HCT116 (cell line): Measurements from ENCODE around the gene KSR2. TPM values are rescaled to one million over a fixed set of nuclear protein-coding genes. Genes with fewer than 3 reads are reported as not detected.

Source experiments
- ATAC-seq: fragments of 200-7000 bp; cut with Tn5 transposase; 2 replicates; pipeline ENCODE4 v1.9.1; 2020; ENCODE audit warnings: mild to moderate bottlenecking, moderate library complexity
- BruUV-seq: library from RNA; stranded (reverse); fragments of 400-500 nt; replicated peaks from 2 replicates; lab custom pipeline; 2021; lab: Mats Ljungman, UMichigan
- CTCF ChIA-PET: fragments of 300-600 bp; sonication (Branson Sonifier 250); formaldehyde crosslinking; loops from one replicate; lab custom pipeline; 2021; ENCODE audit warnings: antibody characterized with exemption; lab: Charles Lee
- POLR2A ChIA-PET: fragments of 300-600, 350-600 bp; sonication (Branson Sonifier 250); formaldehyde crosslinking; loops from one replicate; lab custom pipeline; 2021; ENCODE audit warnings: antibody characterized with exemption; lab: Charles Lee
- RAD21 ChIA-PET, 2 experiments: fragments of 300-600 bp; sonication (Branson Sonifier 250); formaldehyde crosslinking; loops; one replicate each; lab custom pipeline; 2023; ENCODE audit warnings: low total read pairs in 2 of 2; ENCODE audit not compliant: uncharacterized antibody in 2 of 2, unreplicated experiment in 2 of 2, low non-redundant PET in 1 of 2; lab: Charles Lee
- DNase-seq: peaks from one replicate; pipeline ENCODE4 v3.0.0-alpha.2; 2010; ENCODE audit warnings: low read depth, low spot score
- H2AFZ ChIP-seq: fragments of 200-600 bp; shearing (Covaris generic), sonication (generic); 2 replicates; pipeline ENCODE4 v1.6.1; 2017; ENCODE audit warnings: low read depth, mixed run types, mixed read lengths, antibody characterized with exemption, low read length; ENCODE audit not compliant: poor library complexity, severe bottlenecking
- H3K27ac ChIP-seq: 2 replicates; pipeline ENCODE4 v1.5.1; 2012; ENCODE audit warnings: low read depth, low read length
- H3K27me3 ChIP-seq: fragments of 200-600 bp; sonication (generic); 2 replicates; pipeline ENCODE4 v1.6.1; 2016; ENCODE audit warnings: mixed run types, low read length, mixed read lengths; ENCODE audit not compliant: insufficient read depth
- H3K36me3 ChIP-seq, 2 experiments: fragments of 200-500 bp in 1 of 2; fragments of 200-600 bp in 1 of 2; sonication (Bioruptor generic) in 1 of 2; sonication (generic) in 1 of 2; 2 replicates each; pipeline versions ENCODE4 v1.5.1 to v1.6.1; 2014 to 2016; ENCODE audit warnings: low read length in 2 of 2, inconsistent platforms in 1 of 2, mixed read lengths in 1 of 2, mixed run types in 1 of 2; ENCODE audit not compliant: insufficient read depth in 2 of 2, control insufficient read depth in 1 of 2
- H3K4me1 ChIP-seq, 2 experiments: fragments of 200-600 bp in 1 of 2; sonication (generic) in 1 of 2; 2 replicates each; pipeline versions ENCODE4 v1.5.1 to v1.6.1; 2012 to 2017; ENCODE audit warnings: low read length in 2 of 2, inconsistent platforms in 1 of 2, mild to moderate bottlenecking in 1 of 2, mixed read lengths in 1 of 2, mixed run types in 1 of 2, moderate library complexity in 1 of 2; ENCODE audit not compliant: insufficient read depth in 2 of 2, control insufficient read depth in 1 of 2
- H3K4me2 ChIP-seq: fragments of 200-600 bp; sonication (generic); 2 replicates; pipeline ENCODE4 v1.6.1; 2017; ENCODE audit warnings: mixed run types, low read length, mixed read lengths
- H3K4me3 ChIP-seq, 2 experiments: fragments of 200-600 bp in 1 of 2; sonication (generic) in 1 of 2; replicated peaks in 1 of 2; 2 replicates each; pipeline ENCODE4 v1.5.1; 2011 to 2016; ENCODE audit warnings: low read length in 2 of 2, control low read depth in 1 of 2, low read depth in 1 of 2, mild to moderate bottlenecking in 1 of 2, mixed read lengths in 1 of 2, mixed run types in 1 of 2
- H3K79me2 ChIP-seq: fragments of 200-600 bp; sonication (generic); 2 replicates; pipeline ENCODE4 v1.6.1; 2017; ENCODE audit warnings: mild to moderate bottlenecking, mixed run types, low read length, moderate library complexity, mixed read lengths; ENCODE audit not compliant: insufficient read depth
- H3K9ac ChIP-seq: fragments of 200-600 bp; sonication (generic); 2 replicates; pipeline ENCODE4 v1.6.1; 2016; ENCODE audit warnings: low read length, mixed read lengths
- H3K9me2 ChIP-seq: fragments of 200-600 bp; sonication (generic), shearing (Covaris generic); 2 replicates; pipeline ENCODE4 v1.6.1; 2017; ENCODE audit warnings: mixed run types, mild to moderate bottlenecking, moderate library complexity; ENCODE audit not compliant: insufficient read depth
- H3K9me3 ChIP-seq, 2 experiments: fragments of 200-500 bp in 1 of 2; fragments of 200-600 bp in 1 of 2; sonication (Bioruptor generic) in 1 of 2; sonication (generic) in 1 of 2; 2 replicates each; pipeline ENCODE4 v1.6.1; 2014 to 2017; ENCODE audit warnings: low read length in 2 of 2, mixed read lengths in 2 of 2, inconsistent platforms in 1 of 2, low read depth in 1 of 2, mild to moderate bottlenecking in 1 of 2, mixed run types in 1 of 2, moderate library complexity in 1 of 2; ENCODE audit not compliant: control insufficient read depth in 1 of 2, insufficient read depth in 1 of 2
- H4K20me1 ChIP-seq: fragments of 200-600 bp; sonication (generic), shearing (Covaris generic); 2 replicates; pipeline ENCODE4 v1.6.1; 2017; ENCODE audit warnings: mixed run types, mild to moderate bottlenecking, moderate library complexity; ENCODE audit not compliant: insufficient read depth
- ATF3 ChIP-seq: IDR thresholded peaks from 2 replicates; pipeline ENCODE4 v1.6.1; 2012
- CBX3 ChIP-seq: IDR thresholded peaks from 2 replicates; pipeline ENCODE4 v1.6.1; 2012; ENCODE audit warnings: low read depth
- CEBPB ChIP-seq: IDR thresholded peaks from 2 replicates; pipeline ENCODE4 v1.6.1; 2012; ENCODE audit warnings: low read depth
- CTCF ChIP-seq, 3 experiments: fragments of 200-600 bp in 1 of 3; sonication (generic) in 1 of 3; IDR thresholded peaks in 2 of 3; conservative IDR thresholded peaks in 1 of 3; 2 replicates each; pipeline ENCODE4 v1.5.1; 2012 to 2017; ENCODE audit warnings: low read depth in 2 of 3, low read length in 2 of 3, antibody characterized with exemption in 1 of 3, borderline replicate concordance in 1 of 3, control low read depth in 1 of 3, mild to moderate bottlenecking in 1 of 3, mixed read lengths in 1 of 3, mixed run types in 1 of 3, moderate library complexity in 1 of 3; ENCODE audit not compliant: insufficient read depth in 1 of 3
- EGR1 ChIP-seq: IDR thresholded peaks from 2 replicates; pipeline ENCODE4 v1.6.1; 2012; ENCODE audit warnings: low read depth
- EZH2 ChIP-seq: fragments of 200-600 bp; sonication (generic); IDR thresholded peaks from 2 replicates; pipeline ENCODE4 v1.6.1; 2017; ENCODE audit warnings: antibody characterized with exemption, mixed run types
- EZH2phosphoT487 ChIP-seq: fragments of 200-600 bp; IDR thresholded peaks from 2 replicates; pipeline ENCODE4 v1.6.1; 2018; ENCODE audit warnings: antibody characterized with exemption, borderline replicate concordance
- FOSL1 ChIP-seq: IDR thresholded peaks from 2 replicates; pipeline ENCODE4 v1.6.1; 2012; ENCODE audit warnings: low read depth
- POLR2AphosphoS5 ChIP-seq: IDR thresholded peaks from 2 replicates; pipeline ENCODE4 v1.6.1; 2011; ENCODE audit warnings: mild to moderate bottlenecking, low read depth, low read length, moderate library complexity
- REST ChIP-seq: IDR thresholded peaks from 2 replicates; pipeline ENCODE4 v1.6.1; 2012; ENCODE audit warnings: low read depth
- SIN3A ChIP-seq: IDR thresholded peaks from 2 replicates; pipeline ENCODE4 v1.6.1; 2012; ENCODE audit warnings: low read depth
- SP1 ChIP-seq: IDR thresholded peaks from 2 replicates; pipeline ENCODE4 v1.6.1; 2012; ENCODE audit warnings: low read depth
- TCF7L2 ChIP-seq: IDR thresholded peaks from 2 replicates; pipeline ENCODE4 v1.7.0; 2011; ENCODE audit warnings: borderline replicate concordance, inconsistent platforms; ENCODE audit not compliant: insufficient read depth, insufficient read length; ENCODE audit errors: extremely low read depth
- ZFX ChIP-seq: fragments of 450-650 bp; IDR thresholded peaks from 2 replicates; pipeline ENCODE4 v1.6.1; 2017
- intact Hi-C: fragments of 100-400 bp; cut with micrococcal nuclease; formaldehyde crosslinking; loops from 2 replicates; pipeline ENCODE4 v1.10.0; 2022
- total RNA-seq: library from RNA; stranded (reverse); gene quantifications from one replicate; pipeline ENCODE4 v1.2.1, GENCODE V29; 2021; ENCODE audit not compliant: unreplicated experiment

KSR2 gene
- total RNA-seq, 1 experiment from 2014 or later = 10.1 TPM

- Histone ChIP-seq H3K27ac (no peak overlapping the region), H3K4me3 (no peak overlapping the region), H3K9ac (no peak overlapping the region), H3K4me1 (peaks cover 0 to 1% of the 10 kb centered on the region in 2 experiments; a peak in 1 of 4 replicates), H3K36me3 (no peaks in the 10 kb centered on the region), H3K27me3 (no peaks in the 10 kb centered on the region), H3K4me2 (no peak overlapping the region), H2AFZ (no peak overlapping the region), H4K20me1 (no peaks in the 10 kb centered on the region), H3K9me3 (no peaks in the 10 kb centered on the region), H3K79me2 (no peaks in the 10 kb centered on the region), H3K9me2 (no peaks in the 10 kb centered on the region)
- DNase-seq = no peak
- CTCF ChIA-PET = no interaction called here
- no peak for TF ChIP-seq TCF7L2
- TF ChIP-seq REST = no peak
- TF ChIP-seq ZFX = no peak
- no peak for TF ChIP-seq SIN3A
- no peak for TF ChIP-seq CTCF (IDR thresholded peaks at IDR 0.05 in 2 of 3, conservative IDR thresholded peaks at IDR 0.05 in 1 of 3; ENCODE audit: borderline replicate concordance in 1 of 3, insufficient read depth in 1 of 3, low read depth in 2 of 3, low read length in 2 of 3)
- TF ChIP-seq EGR1 = no peak
- TF ChIP-seq EZH2 = no peak
- TF ChIP-seq POLR2AphosphoS5 = no peak
- TF ChIP-seq ATF3 = no peak
- no peak for TF ChIP-seq CEBPB
- no peak for TF ChIP-seq FOSL1
- no peak for TF ChIP-seq SP1
- TF ChIP-seq CBX3 = no peak
- no peak for TF ChIP-seq EZH2phosphoT487
- RAD21 ChIA-PET = no interaction called here
- intact Hi-C loops = no loop called here
- POLR2A ChIA-PET = no interaction called here
- ATAC-seq = no peak
- BruUV-seq = no TSS peak
Measured at GRCh38 chr12:117528538-117528937, 440.3 kb downstream of the KSR2 start.
